HepG2 (cell line): Measurements from ENCODE around the gene CADM1. TPM values are rescaled to one million over a fixed set of nuclear protein-coding genes. Genes with fewer than 3 reads are reported as not detected.
A peak's percentile ranks its signal among the peaks of the same experiment; 100 is the strongest.

Source experiments
- AKAP8 ChIP-seq: sonication (generic); formaldehyde crosslinking; IDR thresholded peaks from 2 replicates; pipeline ENCODE4 v1.5.1; 2020; ENCODE audit warnings: mild to moderate bottlenecking, missing genetic modification reagents
- ASH2L ChIP-seq: fragments of 300-600, 200-600 bp; sonication (generic); IDR thresholded peaks from 2 replicates; pipeline ENCODE4 v1.7.0; 2017; ENCODE audit warnings: low read depth, mild to moderate bottlenecking, moderate library complexity, mixed read lengths, low read length; ENCODE audit not compliant: insufficient read length
- ATF5 ChIP-seq: sonication (generic); formaldehyde crosslinking; IDR thresholded peaks from 2 replicates; pipeline ENCODE4 v1.4.0; 2020; ENCODE audit warnings: mild to moderate bottlenecking, low read depth, missing genetic modification reagents
- BCLAF1 ChIP-seq: fragments of 450-650 bp; IDR thresholded peaks from 2 replicates; pipeline ENCODE4 v1.6.1; 2017; ENCODE audit warnings: mild to moderate bottlenecking
- DBP ChIP-seq: sonication (generic); formaldehyde crosslinking; IDR thresholded peaks from 2 replicates; pipeline ENCODE4 v1.4.0; 2020; ENCODE audit warnings: missing genetic modification reagents; ENCODE audit errors: not compliant biosample characterization
- EP300 ChIP-seq, 3 experiments: sonication (generic) in 1 of 3; formaldehyde crosslinking in 1 of 3; IDR thresholded peaks; 2 replicates each; pipeline versions ENCODE4 v1.5.1 to v1.6.1; 2011 to 2020; ENCODE audit warnings: low read depth in 2 of 3, low read length in 2 of 3, borderline replicate concordance in 1 of 3, improper control_type of control experiment in 1 of 3, mild to moderate bottlenecking in 1 of 3, missing genetic modification reagents in 1 of 3, moderate library complexity in 1 of 3
- JARID2 ChIP-seq: sonication (generic); formaldehyde crosslinking; IDR thresholded peaks from 2 replicates; pipeline ENCODE4 v1.8.1; 2023; ENCODE audit warnings: missing genetic modification reagents, inconsistent platforms; ENCODE audit not compliant: insufficient replicate concordance
- MLLT10 ChIP-seq: sonication (generic); formaldehyde crosslinking; IDR thresholded peaks from 2 replicates; pipeline ENCODE4 v1.4.0; 2020; ENCODE audit warnings: missing genetic modification reagents
- MYNN ChIP-seq: sonication (generic); formaldehyde crosslinking; IDR thresholded peaks from 2 replicates; pipeline ENCODE4 v1.4.0; 2020; ENCODE audit warnings: mild to moderate bottlenecking, low read depth, missing genetic modification reagents
- NR1H2 ChIP-seq: sonication (generic); formaldehyde crosslinking; IDR thresholded peaks from 2 replicates; pipeline ENCODE4 v1.8.1; 2022; ENCODE audit warnings: low read depth, missing genetic modification reagents, borderline replicate concordance
- PBX2 ChIP-seq: IDR thresholded peaks from 2 replicates; pipeline ENCODE4 v1.6.1; 2016; ENCODE audit warnings: control low read depth
- REPIN1 ChIP-seq: sonication (generic); formaldehyde crosslinking; IDR thresholded peaks from 2 replicates; pipeline ENCODE4 v1.8.0; 2022; ENCODE audit warnings: missing genetic modification reagents, low read depth, mild to moderate bottlenecking, borderline replicate concordance
- SMC3 ChIP-seq: IDR thresholded peaks from 2 replicates; pipeline ENCODE4 v1.6.1; 2011; ENCODE audit warnings: low read length, improper control_type of control experiment
- TBX3 ChIP-seq: fragments of 450-650 bp; IDR thresholded peaks from 2 replicates; pipeline ENCODE4 v1.6.1; 2017; ENCODE audit warnings: antibody characterized with exemption, mild to moderate bottlenecking, inconsistent platforms, borderline replicate concordance
- XBP1 ChIP-seq: sonication (generic); formaldehyde crosslinking; IDR thresholded peaks from 2 replicates; pipeline ENCODE4 v1.5.0; 2020; ENCODE audit warnings: missing genetic modification reagents
- ZBTB39 ChIP-seq: sonication (generic); formaldehyde crosslinking; IDR thresholded peaks from 2 replicates; pipeline ENCODE4 v1.5.0; 2020; ENCODE audit warnings: missing genetic modification reagents
- ZGPAT ChIP-seq: IDR thresholded peaks from 2 replicates; pipeline ENCODE4 v1.6.1; 2016; ENCODE audit warnings: mild to moderate bottlenecking
- ZSCAN22 ChIP-seq: sonication (generic); formaldehyde crosslinking; IDR thresholded peaks from 2 replicates; pipeline ENCODE4 v1.4.0; 2020; ENCODE audit warnings: mild to moderate bottlenecking, missing genetic modification reagents
- polyA plus RNA-seq, 8 experiments: library from polyadenylated mRNA; depleted of rRNA in 3 of 8; stranded (reverse) in 7 of 8; unstranded in 1 of 8; fragments of >200 nt; fragmentation: Illumina TruSeq in 4 of 8; extraction: Trizol in 4 of 8; gene quantifications; 2 replicates each; pipeline versions ENCODE4 v1.2.1 to v1.2.3, GENCODE V29; 2011 to 2016; ENCODE audit warnings: low read depth in 4 of 8, missing spikeins in 1 of 8, mixed read lengths in 1 of 8; ENCODE audit not compliant: insufficient read depth in 1 of 8
- total RNA-seq, 5 experiments: library from RNA; depleted of rRNA; stranded (reverse); fragments of >200 nt; fragmentation: Illumina TruSeq; extraction: Trizol; gene quantifications; 2 replicates each; pipeline ENCODE4 v1.2.3, GENCODE V29; 2016; ENCODE audit warnings: low read depth in 1 of 5

CADM1 gene
- total and polyA plus RNA-seq, 2 of the 13 experiments (the other 11 are each of a cell fraction or from before 2014, with no cell fraction given): 71.3 to 122 TPM

- TF ChIP-seq ZBTB39: no peak
- no peak for TF ChIP-seq ZGPAT (CRISPR knock-in tag)
- TF ChIP-seq AKAP8 (CRISPR knock-in tag): no peak
- no peak for TF ChIP-seq DBP (CRISPR knock-in tag)
- no peak for TF ChIP-seq SMC3
- no peak for TF ChIP-seq XBP1 (CRISPR knock-in tag)
- TF ChIP-seq REPIN1 (CRISPR knock-in tag): no peak
- no peak for TF ChIP-seq TBX3
- no peak for TF ChIP-seq ZSCAN22 (CRISPR knock-in tag)
- no peak for TF ChIP-seq NR1H2 (CRISPR knock-in tag)
- no peak for TF ChIP-seq MLLT10 (CRISPR knock-in tag)
- TF ChIP-seq BCLAF1: no peak
- TF ChIP-seq ASH2L: peak; percentile 31
- no peak for TF ChIP-seq MYNN (CRISPR knock-in tag)
- TF ChIP-seq ATF5 (CRISPR knock-in tag): no peak
- no peak for TF ChIP-seq PBX2 (CRISPR knock-in tag)
- TF ChIP-seq EP300 (IDR thresholded peaks at IDR 0.05; ENCODE audit: low read depth in 2 of 2, low read length in 2 of 2): peak in 1 of 2 experiments; percentile 25; a peak in 1 of 4 replicates
- TF ChIP-seq EP300 (CRISPR knock-in tag; IDR thresholded peaks at IDR 0.05; ENCODE audit: borderline replicate concordance): no peak
- TF ChIP-seq JARID2 (CRISPR knock-in tag): no peak
Observed at GRCh38 chr11:115475564-115475963, 28.7 kb downstream of the CADM1 start (continued).
